DMS153 treated with DMSO at 0.1 percent for 48 hours (cell line): Measurements from ENCODE around the gene TRPV5.

Source experiments
- DNase-seq: peaks from one replicate; lab custom pipeline; 2025; ENCODE audit not compliant: unreplicated experiment; lab: John Stamatoyannopoulos, UW

TRPV5 gene

GRCh38 chr7:142910481-142910880, 23.1 kb downstream of the TRPV5 start:
- no peak for DNase-seq

GRCh38 chr7:142910031-142910433, 23.5 kb downstream of the TRPV5 start:
- DNase-seq, result no peak

- DNase-seq, result no peak
Measured at GRCh38 chr7:142908921-142909890, 24.3 kb downstream of the TRPV5 start.

GRCh38 chr7:142908290-142908689, 25.3 kb downstream of the TRPV5 start:
- DNase-seq, result no peak

GRCh38 chr7:142906643-142907042, 26.9 kb downstream of the TRPV5 start:
- no peak for DNase-seq

GRCh38 chr7:142905759-142906158, 27.8 kb downstream of the TRPV5 start:
- no peak for DNase-seq

- DNase-seq, result no peak
Measured at GRCh38 chr7:142904128-142904527, 29.4 kb downstream of the TRPV5 start.

- no peak for DNase-seq
Measured at GRCh38 chr7:142901426-142902259, 31.9 kb downstream of the TRPV5 start.

- DNase-seq, result no peak
Measured at GRCh38 chr7:142899661-142900060, 33.9 kb downstream of the TRPV5 start.

GRCh38 chr7:142898377-142899170, 35.0 kb downstream of the TRPV5 start:
- no peak for DNase-seq

- DNase-seq, result no peak
Measured at GRCh38 chr7:142897691-142898090, 35.9 kb downstream of the TRPV5 start.

GRCh38 chr7:142896741-142897379, 36.7 kb downstream of the TRPV5 start:
- DNase-seq, result no peak

GRCh38 chr7:142896151-142896550, 37.4 kb downstream of the TRPV5 start:
- no peak for DNase-seq

- DNase-seq, result no peak
Measured at GRCh38 chr7:142894985-142895593, 38.5 kb downstream of the TRPV5 start.

GRCh38 chr7:142894112-142894984, 39.2 kb downstream of the TRPV5 start:
- no peak for DNase-seq

GRCh38 chr7:142892951-142893350, 40.6 kb downstream of the TRPV5 start:
- DNase-seq, result no peak

- no peak for DNase-seq
Measured at GRCh38 chr7:142891490-142892082, 42.0 kb downstream of the TRPV5 start.

GRCh38 chr7:142890874-142891485, 42.6 kb downstream of the TRPV5 start:
- DNase-seq, result no peak
